Measurements from ENCODE around the gene WDFY3. TPM values are rescaled to one million over a fixed set of nuclear protein-coding genes. Genes with fewer than 3 reads are reported as not detected.

The WDFY3 gene
- total RNA-seq, 4 donors from 2014 or later = 103 to 141 (median 121) TPM

DNA sequence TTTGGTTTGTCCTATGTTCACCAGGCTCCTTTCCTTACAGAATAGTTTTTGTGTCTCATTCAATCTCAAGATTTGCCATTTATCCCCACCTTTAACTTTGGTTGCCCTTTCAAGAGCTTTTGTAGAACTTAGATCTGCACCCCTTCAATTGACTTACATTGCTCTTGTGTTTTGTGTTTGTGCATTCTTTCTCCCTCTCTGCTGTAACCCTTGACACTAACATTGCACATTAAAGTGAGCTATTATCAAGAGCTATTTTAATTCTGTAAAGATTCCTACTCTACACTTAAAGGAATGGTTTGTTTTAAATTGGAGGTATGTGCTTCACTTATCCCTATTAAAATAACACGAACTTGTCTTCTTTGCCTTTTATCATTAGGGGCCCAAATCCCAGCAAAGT, 318.3 kb downstream of the WDFY3 start:
- peak overlapping the region in 1 of 3 donors; percentile 10 for H3K27ac ChIP-seq
- 46 to 51% methylated on average over 1 of the region's 1 CpG for WGBS, 2 donors

GRCh38 chr4:84647312-84647884, 319.1 kb downstream of the WDFY3 start:
- no peak overlapping the region for H3K4me3 ChIP-seq (replicated peaks in 1 of 3)
- TF ChIP-seq, protein P1, sequence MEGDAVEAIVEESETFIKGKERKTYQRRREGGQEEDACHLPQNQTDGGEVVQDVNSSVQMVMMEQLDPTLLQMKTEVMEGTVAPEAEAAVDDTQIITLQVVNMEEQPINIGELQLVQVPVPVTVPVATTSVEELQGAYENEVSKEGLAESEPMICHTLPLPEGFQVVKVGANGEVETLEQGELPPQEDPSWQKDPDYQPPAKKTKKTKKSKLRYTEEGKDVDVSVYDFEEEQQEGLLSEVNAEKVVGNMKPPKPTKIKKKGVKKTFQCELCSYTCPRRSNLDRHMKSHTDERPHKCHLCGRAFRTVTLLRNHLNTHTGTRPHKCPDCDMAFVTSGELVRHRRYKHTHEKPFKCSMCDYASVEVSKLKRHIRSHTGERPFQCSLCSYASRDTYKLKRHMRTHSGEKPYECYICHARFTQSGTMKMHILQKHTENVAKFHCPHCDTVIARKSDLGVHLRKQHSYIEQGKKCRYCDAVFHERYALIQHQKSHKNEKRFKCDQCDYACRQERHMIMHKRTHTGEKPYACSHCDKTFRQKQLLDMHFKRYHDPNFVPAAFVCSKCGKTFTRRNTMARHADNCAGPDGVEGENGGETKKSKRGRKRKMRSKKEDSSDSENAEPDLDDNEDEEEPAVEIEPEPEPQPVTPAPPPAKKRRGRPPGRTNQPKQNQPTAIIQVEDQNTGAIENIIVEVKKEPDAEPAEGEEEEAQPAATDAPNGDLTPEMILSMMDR (IDR thresholded peaks at IDR 0.05) = no peak
- no peak for TF ChIP-seq POLR2A (IDR thresholded peaks at IDR 0.05)
- no peaks in the 10 kb centered on the region for H3K9me3 ChIP-seq
- H3K36me3 ChIP-seq = no peaks in the 10 kb centered on the region
- no peak overlapping the region for H3K27ac ChIP-seq
- intact Hi-C loops (cut with DNase I) = no loop called here
- no peak for DNase-seq
- peaks cover 0 to 7% of the 10 kb centered on the region in 2 donors for H3K4me1 ChIP-seq
- no peaks in the 10 kb centered on the region for H3K27me3 ChIP-seq
- WGBS, 2 donors = 78 to 81% methylated on average over 2 of the region's 2 CpGs

More for the DNA sequence above, 318.3 kb downstream of the WDFY3 start:
- intact Hi-C loops (cut with DNase I) = no loop called here
- Histone ChIP-seq H3K36me3 (no peaks in the 10 kb centered on the region), H3K27me3 (no peaks in the 10 kb centered on the region), H3K4me1 (peaks cover 0 to 7% of the 10 kb centered on the region in 2 donors), H3K4me3 (replicated peaks in 1 of 3) (no peak overlapping the region), H3K9me3 (no peaks in the 10 kb centered on the region)
- TF ChIP-seq, protein P1 (IDR thresholded peaks at IDR 0.05) = no peak
- no peak for TF ChIP-seq POLR2A (IDR thresholded peaks at IDR 0.05)
- no peak for DNase-seq

- Histone ChIP-seq H3K4me3 (replicated peaks in 1 of 3) (no peak overlapping the region), H3K4me1 (peaks cover 0 to 7% of the 10 kb centered on the region in 2 donors), H3K9me3 (no peaks in the 10 kb centered on the region), H3K27ac (no peak overlapping the region), H3K36me3 (no peaks in the 10 kb centered on the region), H3K27me3 (no peaks in the 10 kb centered on the region)
- no peak for DNase-seq
- TF ChIP-seq POLR2A (IDR thresholded peaks at IDR 0.05) = no peak
- TF ChIP-seq, protein P1 (IDR thresholded peaks at IDR 0.05) = no peak
- intact Hi-C loops (cut with DNase I) = no loop called here
- 96 to 98% methylated on average over 5 of the region's 5 CpGs for WGBS, 2 donors
Observed at GRCh38 chr4:84644087-84644486, 322.4 kb downstream of the WDFY3 start.

DNA sequence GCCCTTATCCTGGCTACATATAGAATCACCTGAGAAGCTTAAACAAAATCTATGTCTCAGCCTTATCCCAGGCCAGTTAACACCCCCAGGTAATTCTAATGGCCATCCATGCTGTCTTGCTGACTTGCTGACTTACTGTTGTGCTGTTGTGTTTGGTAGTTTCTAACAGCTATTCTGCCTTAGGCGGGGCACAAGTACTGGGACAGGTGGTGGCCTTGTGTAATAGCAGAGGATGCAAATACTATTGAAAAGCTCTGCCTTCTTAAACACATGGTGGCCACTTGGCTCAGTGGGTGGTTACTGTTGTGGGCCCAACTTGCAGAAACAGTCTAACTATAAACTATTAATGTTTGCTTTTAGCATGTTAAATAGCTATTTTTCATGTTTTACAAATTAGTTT, 327.3 kb downstream of the WDFY3 start:
- Histone ChIP-seq H3K9me3 (no peaks in the 10 kb centered on the region), H3K4me3 (replicated peaks in 1 of 3) (no peak overlapping the region), H3K27me3 (no peaks in the 10 kb centered on the region), H3K36me3 (no peaks in the 10 kb centered on the region), H3K4me1 (no peaks in the 10 kb centered on the region), H3K27ac (no peak overlapping the region)
- no peak for TF ChIP-seq POLR2A (IDR thresholded peaks at IDR 0.05)
- TF ChIP-seq, protein P1 (IDR thresholded peaks at IDR 0.05) = no peak
- no peak for DNase-seq
- 91 to 100% methylated on average over 1 of the region's 1 CpG for WGBS, 2 donors
- intact Hi-C loops (cut with DNase I) = no loop called here

GRCh38 chr4:84638092-84638491, 328.4 kb downstream of the WDFY3 start:
- H3K9me3 ChIP-seq = no peaks in the 10 kb centered on the region
- no peak overlapping the region for H3K4me3 ChIP-seq (replicated peaks in 1 of 3)
- no peaks in the 10 kb centered on the region for H3K27me3 ChIP-seq
- no peak overlapping the region for H3K27ac ChIP-seq
- no peaks in the 10 kb centered on the region for H3K36me3 ChIP-seq
- no peaks in the 10 kb centered on the region for H3K4me1 ChIP-seq
- no peak for DNase-seq
- TF ChIP-seq, protein P1 (IDR thresholded peaks at IDR 0.05) = no peak
- TF ChIP-seq POLR2A (IDR thresholded peaks at IDR 0.05) = no peak
- intact Hi-C loops (cut with DNase I) = no loop called here
